Activated CD8-positive, alpha-beta T cell treated with anti-CD3 and anti-CD28 coated beads for 36 hours (primary cell): ENCODE data around the gene SFXN5. TPM values are rescaled to one million over a fixed set of nuclear protein-coding genes. Genes with fewer than 3 reads are reported as not detected.

Experiments used
- ATAC-seq: fragments of 200-7000 bp; cut with Tn5 transposase; one replicate; pipeline ENCODE4 v1.10.0; 2021; ENCODE audit warnings: mild to moderate bottlenecking, moderate library complexity
- CTCF ChIA-PET: fragments of 350-600 bp; sonication (Branson Sonifier 250); formaldehyde crosslinking; loops from one replicate; lab custom pipeline; 2021; ENCODE audit warnings: antibody characterized with exemption; lab: Charles Lee
- POLR2A ChIA-PET: fragments of 350-600 bp; sonication (Branson Sonifier 250); formaldehyde crosslinking; loops from one replicate; lab custom pipeline; 2021; ENCODE audit warnings: antibody characterized with exemption; lab: Charles Lee
- DNase-seq: peaks from one replicate; pipeline ENCODE4 v3.0.0-alpha.2; 2020
- H3K27ac Mint-ChIP-seq: one replicate; pipeline ENCODE4 v1.8.0; 2021; ENCODE audit warnings: mild to moderate bottlenecking, mixed read lengths
- H3K27me3 Mint-ChIP-seq: one replicate; pipeline ENCODE4 v1.8.0; 2021; ENCODE audit warnings: mixed read lengths
- H3K36me3 Mint-ChIP-seq: one replicate; pipeline ENCODE4 v1.8.0; 2021; ENCODE audit warnings: low read depth, mixed read lengths
- H3K4me1 Mint-ChIP-seq: one replicate; pipeline ENCODE4 v1.8.0; 2021; ENCODE audit warnings: low read depth, mixed read lengths
- H3K4me3 Mint-ChIP-seq: one replicate; pipeline ENCODE4 v1.8.0; 2021; ENCODE audit warnings: mild to moderate bottlenecking, moderate library complexity, mixed read lengths
- H3K9me3 Mint-ChIP-seq: one replicate; pipeline ENCODE4 v1.8.0; 2021; ENCODE audit warnings: mixed read lengths
- intact Hi-C: fragments of 100-400 bp; cut with micrococcal nuclease; formaldehyde crosslinking; loops from one replicate; pipeline ENCODE4 v1.10.0; 2022
- total RNA-seq, 2 experiments: library from RNA; stranded (reverse); gene quantifications; one replicate each; pipeline ENCODE4 v1.2.3, GENCODE V29; 2021
- TF ChIP-seq, protein P1 (sequence below): fragments of 200-600 bp; IDR thresholded peaks from one replicate; pipeline ENCODE4 v1.8.0; 2022; ENCODE audit warnings: antibody characterized with exemption, mild to moderate bottlenecking

The SFXN5 gene
- total RNA-seq, 2 experiments from 2014 or later, result 7.4 to 9.6 TPM

DNA sequence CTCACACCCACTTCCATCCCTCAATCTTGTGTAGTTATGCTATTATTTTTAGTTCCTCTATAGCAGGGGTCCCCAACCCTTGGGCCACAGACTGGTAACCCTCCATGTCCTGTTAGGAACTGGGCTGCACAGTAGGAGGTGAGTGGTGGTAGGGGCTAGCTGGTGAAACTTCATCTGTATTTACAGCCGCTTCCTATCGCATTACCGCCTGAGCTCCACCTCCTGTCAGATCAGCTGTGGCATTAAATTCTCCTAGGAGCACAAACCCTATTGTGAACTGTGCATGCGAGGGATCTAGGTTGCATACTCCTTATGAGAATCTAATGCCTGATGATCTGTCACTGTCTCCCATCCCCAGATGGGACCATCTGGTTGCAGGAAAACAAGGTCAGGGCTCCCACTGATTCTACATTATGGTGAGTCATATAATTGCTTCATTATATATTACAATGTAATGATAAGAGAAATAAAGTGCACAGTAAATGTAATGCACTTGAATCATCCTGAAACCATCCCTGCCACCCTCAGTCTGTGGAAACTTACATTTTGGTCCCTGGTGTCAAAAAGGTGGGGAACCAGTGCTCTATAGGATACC lies 42.9 kb upstream of the SFXN5 start:
- intact Hi-C loops, result no loop called here
- ATAC-seq, result no peak
- no peak for DNase-seq
- TF ChIP-seq, protein P1, sequence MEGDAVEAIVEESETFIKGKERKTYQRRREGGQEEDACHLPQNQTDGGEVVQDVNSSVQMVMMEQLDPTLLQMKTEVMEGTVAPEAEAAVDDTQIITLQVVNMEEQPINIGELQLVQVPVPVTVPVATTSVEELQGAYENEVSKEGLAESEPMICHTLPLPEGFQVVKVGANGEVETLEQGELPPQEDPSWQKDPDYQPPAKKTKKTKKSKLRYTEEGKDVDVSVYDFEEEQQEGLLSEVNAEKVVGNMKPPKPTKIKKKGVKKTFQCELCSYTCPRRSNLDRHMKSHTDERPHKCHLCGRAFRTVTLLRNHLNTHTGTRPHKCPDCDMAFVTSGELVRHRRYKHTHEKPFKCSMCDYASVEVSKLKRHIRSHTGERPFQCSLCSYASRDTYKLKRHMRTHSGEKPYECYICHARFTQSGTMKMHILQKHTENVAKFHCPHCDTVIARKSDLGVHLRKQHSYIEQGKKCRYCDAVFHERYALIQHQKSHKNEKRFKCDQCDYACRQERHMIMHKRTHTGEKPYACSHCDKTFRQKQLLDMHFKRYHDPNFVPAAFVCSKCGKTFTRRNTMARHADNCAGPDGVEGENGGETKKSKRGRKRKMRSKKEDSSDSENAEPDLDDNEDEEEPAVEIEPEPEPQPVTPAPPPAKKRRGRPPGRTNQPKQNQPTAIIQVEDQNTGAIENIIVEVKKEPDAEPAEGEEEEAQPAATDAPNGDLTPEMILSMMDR, result no peak
- POLR2A ChIA-PET, result interaction anchor here (0.6 to 1.8 kb wide), 3 partner anchors 35 to 519 kb away, joined by 3 to 6 read pairs (median 5); no protein-coding TSS in a partner anchor
- H3K36me3 Mint-ChIP-seq, result no peaks in the 10 kb centered on the region
- H3K27me3 Mint-ChIP-seq, result peaks cover 7% of the 10 kb centered on the region
- no peaks in the 10 kb centered on the region for H3K9me3 Mint-ChIP-seq
- peak overlapping the region; percentile 11 for H3K4me3 Mint-ChIP-seq
- peaks cover 18% of the 10 kb centered on the region for H3K4me1 Mint-ChIP-seq
- no peak overlapping the region for H3K27ac Mint-ChIP-seq
- CTCF ChIA-PET, result interaction anchor here (0.9 kb wide), 2 partner anchors 63 to 98 kb away, joined by 3 read pairs; no protein-coding TSS in a partner anchor

DNA sequence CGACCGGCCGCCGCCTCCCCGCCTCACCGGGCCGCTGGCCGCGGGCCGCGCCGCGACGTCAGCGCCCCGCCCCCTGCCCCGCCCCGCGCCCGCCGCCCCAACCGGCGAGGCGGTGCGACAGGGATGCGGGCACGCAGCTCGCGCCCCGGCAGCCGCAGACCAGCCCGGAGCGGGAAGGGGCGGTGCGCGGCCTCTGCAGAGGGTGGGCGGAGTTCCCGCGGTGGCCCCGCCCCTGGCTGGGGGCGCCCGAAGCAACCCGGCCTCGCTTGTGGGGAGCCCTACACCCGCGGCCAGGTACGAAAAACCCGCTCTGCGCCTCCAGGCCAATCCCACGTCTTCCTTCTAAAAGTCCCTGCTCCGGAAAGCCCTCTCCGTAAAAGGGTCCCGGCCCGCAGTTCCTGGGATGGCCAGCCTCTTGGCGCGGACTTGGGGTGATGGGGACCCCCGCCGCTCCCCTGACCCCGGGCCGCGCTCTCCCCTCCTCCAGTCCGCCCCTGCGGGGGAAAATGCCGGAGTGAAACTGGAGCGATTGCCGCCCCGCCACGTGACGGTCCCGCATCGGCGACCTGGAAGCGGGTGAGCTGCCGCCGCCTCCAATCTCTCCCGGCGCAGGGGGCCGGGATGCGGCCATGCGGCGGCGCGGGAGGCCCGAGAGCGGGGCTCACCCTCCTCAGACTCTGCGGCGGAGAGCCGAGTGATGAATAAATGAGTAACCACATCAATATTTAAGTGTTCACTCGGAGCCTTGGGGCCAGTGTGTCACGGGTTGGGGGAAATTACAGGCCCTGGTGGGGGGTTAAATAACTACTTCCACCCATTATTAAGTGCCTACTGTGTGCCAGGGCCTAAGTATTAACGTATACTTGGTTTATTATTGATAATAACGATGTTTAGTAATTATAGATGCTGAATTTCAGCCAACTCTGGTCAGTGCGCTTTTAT lies 41.7 kb upstream of the SFXN5 start, which contains the start of gene RAB11FIP5:
Gene RAB11FIP5 (minus strand): TSS at position 36 of the 942 bp plus-strand sequence. CDS start 171 bp downstream, outside the sequence.
- H3K4me3 Mint-ChIP-seq, result peak within 1 kb of the TSS; percentile 81
- CTCF ChIA-PET, result interaction anchor here (0.6 to 3.9 kb wide), 7 partner anchors 28 to 221 kb away, joined by 3 to 20 read pairs (median 7); no protein-coding TSS in a partner anchor
- DNase-seq (peak; percentile 75), ATAC-seq (peak; percentile 83)
- H3K27me3 Mint-ChIP-seq, result peaks cover 7% of the 10 kb centered on the region
- POLR2A ChIA-PET, result interaction anchor here (1.0 to 1.8 kb wide), 3 partner anchors 34 to 145 kb away, joined by 3 to 5 read pairs (median 3); no protein-coding TSS in a partner anchor
- peaks cover 18% of the 10 kb centered on the region for H3K4me1 Mint-ChIP-seq
- intact Hi-C loops, result no loop called here
- no peaks in the 10 kb centered on the region for H3K36me3 Mint-ChIP-seq
- TF ChIP-seq, protein P1, result no peak
- H3K9me3 Mint-ChIP-seq, result no peaks in the 10 kb centered on the region
- peak within 1 kb of the TSS; percentile 68 for H3K27ac Mint-ChIP-seq

DNA sequence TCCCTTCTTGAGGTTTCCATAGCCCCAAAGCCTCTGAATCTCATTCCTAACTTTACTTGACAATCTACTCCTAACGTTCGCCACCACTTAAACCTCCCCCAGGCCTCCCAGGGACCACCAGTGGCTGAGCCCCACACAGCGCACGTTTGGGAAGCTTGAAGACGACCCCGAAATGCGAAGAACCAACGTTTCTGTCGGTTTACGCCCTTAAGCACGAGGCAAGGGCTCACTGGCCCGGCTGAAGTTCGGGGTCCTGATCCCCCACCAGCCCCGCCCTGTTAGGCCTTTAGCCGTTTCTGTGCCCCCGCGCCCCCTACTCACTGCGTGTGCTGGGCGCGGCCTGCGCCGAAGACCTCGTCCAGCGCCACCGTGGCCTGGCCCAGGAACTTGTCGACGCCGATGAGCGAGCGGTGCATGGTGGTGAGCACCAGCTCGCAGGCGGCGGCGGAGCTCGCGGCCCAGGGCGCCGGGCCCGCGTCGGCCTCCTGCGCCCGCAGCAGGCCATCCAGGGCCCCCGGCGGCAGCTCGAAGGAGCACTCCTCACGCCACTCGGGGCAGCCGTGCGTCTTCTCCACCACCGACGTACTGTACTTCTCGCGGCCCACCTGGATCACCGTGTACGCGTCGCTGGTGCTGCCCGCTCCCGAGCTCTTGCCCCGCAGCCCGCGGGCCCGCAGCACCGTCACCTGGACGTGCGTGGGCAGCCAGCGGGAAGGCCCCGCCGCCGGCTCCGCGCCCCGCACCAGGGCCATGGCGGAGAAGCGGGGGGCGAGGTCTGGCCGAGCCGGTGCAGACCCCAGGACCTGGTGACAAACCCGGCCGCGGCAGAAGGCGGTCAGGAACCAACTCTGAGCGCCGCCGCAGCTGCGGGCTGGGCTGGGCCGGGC lies 40.8 kb upstream of the SFXN5 start:
- H3K4me3 Mint-ChIP-seq, result peak overlapping the region; percentile 81
- CTCF ChIA-PET, result interaction anchor here (0.6 to 3.9 kb wide), 9 partner anchors 12 to 225 kb away, joined by 3 to 20 read pairs (median 5); partner anchors contain the start of gene SPR
- peak overlapping the region; percentile 68 for H3K27ac Mint-ChIP-seq
- intact Hi-C loops, result no loop called here
- ATAC-seq, result peak; percentile 35
- DNase-seq, result peak; percentile 27
- no peaks in the 10 kb centered on the region for H3K36me3 Mint-ChIP-seq
- TF ChIP-seq, protein P1, result no peak
- peaks cover 7% of the 10 kb centered on the region for H3K27me3 Mint-ChIP-seq
- POLR2A ChIA-PET, result interaction anchor here (1.1 kb wide), 2 partner anchors 9 to 146 kb away, joined by 3 read pairs; no protein-coding TSS in a partner anchor
- peaks cover 18% of the 10 kb centered on the region for H3K4me1 Mint-ChIP-seq
- H3K9me3 Mint-ChIP-seq, result no peaks in the 10 kb centered on the region

DNA sequence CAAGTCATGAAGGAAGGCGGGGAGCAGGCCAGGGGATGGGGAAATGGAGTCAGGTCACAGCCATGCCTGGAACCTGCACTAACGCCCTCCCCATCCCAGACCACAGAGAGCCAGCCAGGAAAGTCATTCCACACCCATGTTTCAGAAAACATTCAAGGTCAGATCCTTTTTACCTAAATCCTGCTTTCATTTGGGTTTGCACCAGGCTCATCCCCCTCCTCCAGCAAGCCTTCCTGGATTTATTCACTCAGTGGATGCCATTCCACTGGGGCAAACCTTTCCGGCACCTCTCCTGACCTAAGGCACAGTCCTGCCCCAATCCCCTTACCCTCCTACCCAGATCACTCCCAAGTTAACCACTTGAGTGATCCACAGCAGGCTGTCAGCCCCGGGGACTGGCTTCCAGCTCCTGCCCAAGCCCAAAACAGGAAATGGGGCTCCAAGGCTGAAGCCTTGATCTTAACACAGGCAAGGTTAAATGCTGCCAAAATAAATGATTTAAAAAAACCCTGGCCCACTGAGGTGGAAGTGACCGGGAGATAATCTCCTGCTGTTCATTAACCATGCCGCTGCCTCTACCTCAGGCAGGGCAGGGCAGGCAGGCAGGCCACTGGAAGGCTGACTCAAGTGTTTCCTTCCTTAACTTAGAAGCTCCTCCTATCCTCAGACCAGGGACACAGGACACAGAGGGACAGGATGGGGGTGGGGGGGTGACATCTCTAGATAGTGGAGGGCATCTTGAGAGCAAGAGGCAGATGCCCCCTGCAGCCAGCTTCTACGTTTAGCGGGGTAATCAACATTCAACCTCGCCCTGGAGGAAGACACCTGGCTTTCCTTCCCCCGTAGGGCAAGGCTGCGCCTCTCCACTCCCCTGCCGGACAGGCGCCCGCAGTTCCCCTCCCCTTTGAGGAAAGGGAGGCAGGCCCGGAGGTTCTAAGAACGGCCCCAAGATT lies 39.8 kb upstream of the SFXN5 start:
- peak overlapping the region; percentile 68 for H3K27ac Mint-ChIP-seq
- no peak for ATAC-seq

More for the DNA sequence above, 39.8 kb upstream of the SFXN5 start:
- TF ChIP-seq, protein P1, result no peak
- intact Hi-C loops, result no loop called here
- Mint-ChIP-seq H3K9me3 (no peaks in the 10 kb centered on the region), H3K27me3 (peaks cover 7% of the 10 kb centered on the region), H3K4me3 (peak overlapping the region; percentile 81), H3K36me3 (no peaks in the 10 kb centered on the region), H3K4me1 (peaks cover 18% of the 10 kb centered on the region)
- POLR2A ChIA-PET, result interaction anchor here (1.1 kb wide), 1 partner anchor 8 kb away, joined by 3 read pairs; no protein-coding TSS in a partner anchor
- DNase-seq, result peak; percentile 28
- CTCF ChIA-PET, result interaction anchor here (1.3 to 3.9 kb wide), 8 partner anchors 11 to 224 kb away, joined by 3 to 20 read pairs (median 6); partner anchors contain the start of gene SPR
